CD1c-positive myeloid dendritic cell (primary cell): ENCODE measurements around the gene SLC24A4.

Experiments
- DNase-seq: peaks from one replicate; pipeline ENCODE4 v3.0.0-alpha.2; 2016; ENCODE audit errors: extremely low spot score

The SLC24A4 gene

GRCh38 chr14:92500491-92500941 is 177.6 kb downstream of the SLC24A4 start:
- no peak for DNase-seq

- no peak for DNase-seq
These were observed 179.0 kb downstream of the SLC24A4 start for GRCh38 chr14:92501891-92502351.

GRCh38 chr14:92502541-92503286 is 179.7 kb downstream of the SLC24A4 start:
- no peak for DNase-seq

GRCh38 chr14:92503756-92504491 is 181.0 kb downstream of the SLC24A4 start:
- DNase-seq: peak; percentile 58

- no peak for DNase-seq
These were observed 182.9 kb downstream of the SLC24A4 start for GRCh38 chr14:92505826-92506225.

DNA sequence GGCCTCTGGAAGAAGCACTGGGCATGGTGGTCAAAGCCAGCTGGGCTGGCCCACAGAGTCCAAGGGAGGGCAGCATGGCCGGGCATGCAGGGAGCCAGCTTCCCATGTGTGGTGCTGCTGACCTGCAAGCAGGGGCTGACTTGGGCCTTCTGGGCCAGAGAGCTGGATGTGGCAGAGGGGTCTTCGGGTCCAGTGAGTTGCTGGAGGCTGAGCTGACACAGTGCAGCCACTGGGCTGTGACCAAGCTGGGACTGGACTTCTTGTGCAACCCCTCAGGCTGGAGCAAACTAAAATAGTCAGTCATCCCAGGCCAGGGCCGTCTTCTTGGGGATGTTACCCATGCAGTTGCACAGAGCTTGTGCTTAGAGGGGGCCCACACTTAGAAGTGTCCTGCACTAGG is 183.3 kb downstream of the SLC24A4 start:
- no peak for DNase-seq

GRCh38 chr14:92507174-92507768 is 184.3 kb downstream of the SLC24A4 start:
- peak; percentile 87 for DNase-seq

GRCh38 chr14:92510972-92511371 is 188.0 kb downstream of the SLC24A4 start:
- no peak for DNase-seq

GRCh38 chr14:92511453-92512238 is 188.7 kb downstream of the SLC24A4 start:
- peak; percentile 24 for DNase-seq

GRCh38 chr14:92512807-92513203 is 189.8 kb downstream of the SLC24A4 start:
- DNase-seq: no peak

GRCh38 chr14:92513204-92513965 is 190.4 kb downstream of the SLC24A4 start, which contains the start of gene RIN3:
Gene RIN3, plus strand, starts transcription at chr14:92513781. Its CDS starts 152 bp downstream, at chr14:92513933.
- peak; percentile 75 for DNase-seq

DNA sequence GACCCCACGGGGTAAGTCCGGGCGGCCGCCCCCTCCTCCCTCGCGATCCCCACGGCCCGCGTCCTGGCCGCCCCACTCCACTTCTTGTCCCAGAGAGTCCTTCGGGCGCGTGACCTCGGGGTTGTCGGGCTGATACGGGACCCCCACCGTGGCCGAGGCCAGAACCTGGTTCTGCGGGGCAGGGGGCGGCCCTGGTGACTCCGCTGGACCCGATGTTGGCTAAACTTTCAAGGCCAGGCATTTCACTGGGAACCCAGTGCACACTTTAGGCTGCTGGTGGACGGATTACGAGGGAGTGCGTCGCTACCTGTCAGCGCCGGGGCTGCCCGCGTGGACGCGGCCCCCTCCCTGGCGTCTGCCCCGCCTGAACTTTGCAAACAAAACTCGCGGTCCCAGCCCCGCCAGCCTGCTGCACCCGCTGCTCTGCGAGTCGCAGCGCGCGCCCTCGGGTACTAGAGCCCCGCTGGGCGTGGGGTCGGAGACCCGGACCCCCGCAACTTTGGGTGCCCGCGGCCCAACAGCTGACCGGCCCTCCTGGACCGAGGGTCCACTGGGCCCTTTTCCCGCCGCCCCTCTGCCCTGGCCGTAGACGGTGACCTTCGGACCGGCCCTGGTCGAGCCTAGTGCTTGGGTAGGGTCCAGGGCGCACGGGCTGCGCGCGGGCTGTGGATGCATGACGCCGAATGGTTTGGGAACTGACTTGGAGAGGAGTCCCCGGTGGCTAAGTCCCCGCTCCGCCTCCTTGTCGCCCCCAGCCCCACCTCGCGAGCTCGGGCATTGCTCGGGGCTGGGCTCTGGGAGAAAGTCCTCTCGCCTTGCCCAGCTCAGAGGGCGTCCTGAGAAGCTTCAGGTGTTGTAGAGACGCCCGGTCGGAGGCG is 191.2 kb downstream of the SLC24A4 start:
- DNase-seq: peak; percentile 25

DNA sequence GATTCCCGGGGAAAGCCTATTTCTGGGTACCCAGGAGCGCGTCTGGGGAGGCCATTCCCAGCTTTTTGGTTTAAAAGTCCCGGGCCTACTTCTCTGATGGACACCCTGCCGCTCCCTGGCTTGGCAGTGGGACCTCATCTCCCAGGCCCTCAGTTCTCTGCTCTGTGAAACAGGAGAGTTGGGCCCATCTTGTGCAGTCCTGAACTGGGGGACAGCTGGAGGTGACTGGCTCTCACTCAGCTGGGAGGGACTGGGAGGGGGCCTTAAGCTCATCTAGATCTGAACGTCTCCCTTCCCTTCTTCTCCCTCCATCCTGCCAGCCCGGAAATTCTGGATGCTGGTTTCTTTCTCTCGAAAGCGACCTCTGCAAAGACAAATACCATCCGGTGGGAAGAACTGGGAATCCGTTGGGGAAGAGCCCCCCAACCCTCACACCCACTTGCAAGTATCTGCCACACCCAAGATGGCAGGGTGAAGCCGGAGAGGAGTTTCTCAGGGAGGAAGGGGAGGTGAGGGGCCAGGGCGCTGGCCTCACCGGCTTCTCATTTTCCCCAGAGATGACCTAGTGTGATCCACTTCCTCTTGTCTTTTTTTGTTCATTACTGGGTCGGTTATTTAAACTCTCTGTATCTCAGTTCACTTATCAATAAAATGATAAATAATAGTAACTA is 192.0 kb downstream of the SLC24A4 start:
- DNase-seq: peak; percentile 38

DNA sequence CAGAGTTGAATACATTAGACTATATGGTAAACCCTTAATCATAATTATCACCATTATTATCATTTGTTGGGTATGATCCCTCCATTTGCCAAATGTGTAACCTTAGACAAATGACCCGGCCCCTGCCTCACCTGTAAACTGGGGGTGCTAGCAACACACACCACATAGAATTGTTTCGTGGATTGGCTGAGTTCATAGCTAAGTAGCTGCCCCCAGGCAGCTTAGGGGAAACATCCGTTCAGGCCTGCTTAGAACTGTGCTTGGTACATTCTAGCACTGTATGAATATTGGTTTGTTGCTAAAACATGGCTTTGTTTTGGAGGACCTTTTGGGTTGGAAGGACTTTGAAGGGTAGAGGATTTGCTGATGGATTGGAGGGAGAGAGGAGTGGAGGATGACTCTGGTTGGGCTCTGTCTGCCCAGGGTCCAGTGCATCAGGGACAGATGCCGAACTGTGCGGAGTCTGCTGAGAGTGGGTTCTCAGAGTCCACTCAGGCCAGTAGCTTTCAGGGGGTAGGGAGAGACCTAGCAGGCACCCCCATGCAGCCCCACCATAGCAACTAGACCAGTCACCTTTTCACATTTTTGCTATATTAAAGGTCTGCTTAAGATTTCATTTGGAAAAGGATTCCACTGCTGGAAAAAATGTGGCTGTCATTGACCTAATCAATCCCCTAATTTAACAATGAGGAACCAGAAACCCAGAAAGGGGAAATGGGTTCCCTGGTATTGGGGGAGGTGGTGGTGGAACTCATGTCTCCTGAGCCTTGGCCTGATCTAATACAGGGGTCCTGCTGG is 192.8 kb downstream of the SLC24A4 start:
- peak; percentile 69 for DNase-seq

- DNase-seq: no peak
These were observed 193.5 kb downstream of the SLC24A4 start for GRCh38 chr14:92516344-92516965.

DNA sequence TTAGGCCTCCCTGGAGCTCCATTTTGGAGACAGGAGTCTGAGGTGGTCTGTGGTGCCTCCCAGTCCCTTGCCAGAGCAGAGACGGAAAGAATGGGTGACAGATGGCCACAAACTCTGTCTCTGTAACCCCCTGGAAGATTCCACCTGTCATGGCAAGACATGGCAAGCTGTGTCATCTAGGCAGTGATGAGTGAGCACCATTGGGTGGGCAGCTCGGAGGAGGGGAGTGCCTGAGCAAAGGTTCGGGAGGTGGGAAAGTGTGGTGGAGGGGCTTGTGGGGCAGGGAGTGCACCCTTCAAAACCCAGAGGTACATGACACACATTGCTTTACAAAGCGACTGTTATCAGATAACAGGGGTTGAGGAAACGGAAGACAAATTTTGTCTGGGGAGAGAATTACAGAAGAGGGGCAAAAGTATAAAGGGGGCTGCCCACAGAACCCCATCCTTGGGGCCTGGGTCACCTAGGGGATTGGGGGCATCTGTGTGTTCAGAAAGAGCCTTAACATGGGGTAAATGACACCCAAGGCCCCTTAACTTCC is 194.1 kb downstream of the SLC24A4 start:
- no peak for DNase-seq

DNA sequence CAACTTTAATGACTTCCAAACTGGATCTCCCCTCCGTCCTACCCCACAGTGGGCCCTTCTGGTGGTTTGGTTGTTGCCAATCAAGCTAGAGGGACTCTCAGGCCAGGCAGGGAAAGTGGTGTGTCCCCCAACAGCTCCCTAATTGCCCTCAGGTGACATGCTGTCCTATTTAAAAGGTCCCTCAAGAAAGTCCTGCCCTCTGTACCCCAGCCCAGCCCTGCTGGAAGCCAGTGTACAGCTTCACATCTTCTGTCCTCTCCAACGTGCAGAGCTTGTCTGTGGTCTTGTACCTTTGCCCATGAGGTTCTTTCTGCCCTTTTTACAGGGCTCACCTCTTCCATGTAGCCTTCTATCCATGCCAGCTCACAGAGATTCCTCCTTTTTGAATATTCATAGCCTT is 194.8 kb downstream of the SLC24A4 start:
- DNase-seq: no peak
